Suprapubic skin (tissue), 4 donors: ENCODE measurements around the gene DAB2. TPM values are rescaled to one million over a fixed set of nuclear protein-coding genes. Genes with fewer than 3 reads are reported as not detected.

Experiments used
- DNase-seq, 2 donors: peaks; one replicate each; pipeline ENCODE4 v3.0.0-alpha.2; 2019; ENCODE audit warnings: low spot score in 2 of 2
- H3K27ac ChIP-seq: fragments of 200-600 bp; sonication (generic); one replicate; pipeline ENCODE4 v1.5.1; 2019
- H3K27me3 ChIP-seq: fragments of 200-600 bp; sonication (generic); one replicate; pipeline ENCODE4 v1.5.1; 2019
- H3K36me3 ChIP-seq: fragments of 200-600 bp; sonication (generic); one replicate; pipeline ENCODE4 v1.5.1; 2019
- H3K4me1 ChIP-seq: fragments of 200-600 bp; sonication (generic); one replicate; pipeline ENCODE4 v1.5.1; 2019
- H3K4me3 ChIP-seq: fragments of 200-600 bp; sonication (generic); one replicate; pipeline ENCODE4 v1.5.1; 2019; ENCODE audit warnings: mild to moderate bottlenecking
- H3K9me3 ChIP-seq: fragments of 200-600 bp; sonication (generic); one replicate; pipeline ENCODE4 v1.5.1; 2019
- CTCF ChIP-seq, 2 donors: fragments of 200-600 bp in 1 of 2; fragments of 450-650 bp in 1 of 2; sonication (generic) in 1 of 2; IDR thresholded peaks; one replicate each; pipeline ENCODE4 v1.5.1; 2016 to 2019; ENCODE audit warnings: antibody characterized with exemption in 2 of 2, mild to moderate bottlenecking in 1 of 2, moderate library complexity in 1 of 2
- EP300 ChIP-seq: sonication (generic); formaldehyde crosslinking; IDR thresholded peaks from one replicate; pipeline ENCODE4 v1.6.1; 2017; ENCODE audit warnings: antibody characterized with exemption
- POLR2A ChIP-seq, 2 donors: fragments of 450-650 bp; IDR thresholded peaks; one replicate each; pipeline ENCODE4 v1.6.1; 2017; ENCODE audit warnings: antibody characterized with exemption in 2 of 2, mild to moderate bottlenecking in 2 of 2, moderate library complexity in 2 of 2
- POLR2AphosphoS5 ChIP-seq, 3 donors: sonication (generic); formaldehyde crosslinking; IDR thresholded peaks; one replicate each; pipeline ENCODE4 v1.6.1; 2017; ENCODE audit warnings: antibody characterized with exemption in 3 of 3
- WGBS: methylation state at CpG from one replicate; pipeline ENCODE4 v1.1.5; 2018; 5-methylcytosine and 5-hydroxymethylcytosine counted together
- total RNA-seq, 4 donors: library from RNA; depleted of rRNA; stranded (reverse); fragments of >200 nt; gene quantifications; one replicate each; pipeline ENCODE4 v1.1.0, GENCODE V29; 2016

The DAB2 gene
- total RNA-seq, 4 donors from 2014 or later, result 7.1 to 30.6 (median 11.7) TPM

- H3K4me3 ChIP-seq, result peak overlapping the region; percentile 62
- DNase-seq, result peak; percentile 81 to 87
These were observed 4.2 kb downstream of the DAB2 start for GRCh38 chr5:39420482-39421145.

DNA sequence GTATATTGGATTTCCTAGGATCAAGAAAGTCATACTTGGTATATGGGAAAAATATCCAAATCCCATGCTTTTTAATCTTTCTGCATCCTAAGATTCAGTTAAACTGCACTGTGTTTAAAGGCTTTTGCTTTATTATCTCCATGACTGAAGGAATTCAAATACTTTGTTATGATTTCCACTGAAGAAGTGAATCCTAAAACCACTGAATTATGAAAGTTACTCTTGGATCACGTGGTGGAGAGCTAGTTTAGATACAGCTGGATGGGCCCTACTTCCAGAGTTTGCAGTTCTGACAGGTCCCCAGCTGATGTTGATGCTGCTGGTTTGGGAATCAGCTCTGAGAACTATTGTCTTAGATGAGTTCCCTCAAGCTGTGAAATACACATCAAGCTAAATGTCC, 5.0 kb downstream of the DAB2 start:
- DNase-seq, result no peak
- peaks cover 47% of the 10 kb centered on the region for H3K4me1 ChIP-seq
- TF ChIP-seq POLR2AphosphoS5 (IDR thresholded peaks at IDR 0.05), result no peak
- no peak for TF ChIP-seq CTCF (IDR thresholded peaks at IDR 0.05)
- TF ChIP-seq EP300, result no peak
- no peak for TF ChIP-seq POLR2A (IDR thresholded peaks at IDR 0.05)
- H3K9me3 ChIP-seq, result no peaks in the 10 kb centered on the region
- no peaks in the 10 kb centered on the region for H3K36me3 ChIP-seq
- H3K27ac ChIP-seq, result peak overlapping the region; percentile 91
- H3K4me3 ChIP-seq, result no peak overlapping the region
- 44% methylated on average over 1 of the region's 1 CpG for WGBS
- no peaks in the 10 kb centered on the region for H3K27me3 ChIP-seq

More at GRCh38 chr5:39420482-39421145, 4.2 kb downstream of the DAB2 start:
- H3K36me3 ChIP-seq, result no peaks in the 10 kb centered on the region
- no peaks in the 10 kb centered on the region for H3K9me3 ChIP-seq
- H3K27ac ChIP-seq, result peak overlapping the region; percentile 91
- peak in 2 of 3 donors; percentile 69 to 76 for TF ChIP-seq POLR2AphosphoS5 (IDR thresholded peaks at IDR 0.05)
- no peak for TF ChIP-seq EP300
- TF ChIP-seq POLR2A (IDR thresholded peaks at IDR 0.05), result peak in 1 of 2 donors; percentile 20
- no peak for TF ChIP-seq CTCF (IDR thresholded peaks at IDR 0.05)
- WGBS, result 45% methylated on average over 6 of the region's 6 CpGs
- H3K4me1 ChIP-seq, result peaks cover 51% of the 10 kb centered on the region
- H3K27me3 ChIP-seq, result no peaks in the 10 kb centered on the region

DNA sequence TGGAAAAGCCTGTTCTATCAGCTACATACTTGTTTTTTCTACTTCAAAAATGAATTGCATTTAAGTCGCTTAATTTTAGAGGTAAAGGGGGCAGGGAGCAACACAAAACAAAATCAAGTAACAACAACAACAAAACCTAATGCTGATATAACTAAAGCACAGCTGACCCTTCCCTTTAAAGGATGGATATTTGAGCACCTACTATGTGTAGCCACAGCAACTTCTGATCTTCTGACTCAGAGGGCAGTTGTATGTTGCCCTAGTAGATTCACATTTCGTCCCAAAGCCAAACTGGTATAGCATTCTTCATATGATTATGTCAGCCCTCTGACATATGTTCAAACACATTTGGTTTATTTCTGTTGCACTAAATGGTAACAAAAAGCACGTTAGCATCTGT, 6.8 kb downstream of the DAB2 start:
- no peak overlapping the region for H3K4me3 ChIP-seq
- TF ChIP-seq POLR2AphosphoS5 (IDR thresholded peaks at IDR 0.05), result no peak
- TF ChIP-seq EP300, result no peak
- no peak for TF ChIP-seq CTCF (IDR thresholded peaks at IDR 0.05)
- TF ChIP-seq POLR2A (IDR thresholded peaks at IDR 0.05), result no peak
- no peak overlapping the region for H3K27ac ChIP-seq
- WGBS, result 61% methylated on average over 3 of the region's 3 CpGs
- no peaks in the 10 kb centered on the region for H3K36me3 ChIP-seq
- no peaks in the 10 kb centered on the region for H3K9me3 ChIP-seq
- peaks cover 51% of the 10 kb centered on the region for H3K4me1 ChIP-seq
- no peak for DNase-seq
- no peaks in the 10 kb centered on the region for H3K27me3 ChIP-seq

DNA sequence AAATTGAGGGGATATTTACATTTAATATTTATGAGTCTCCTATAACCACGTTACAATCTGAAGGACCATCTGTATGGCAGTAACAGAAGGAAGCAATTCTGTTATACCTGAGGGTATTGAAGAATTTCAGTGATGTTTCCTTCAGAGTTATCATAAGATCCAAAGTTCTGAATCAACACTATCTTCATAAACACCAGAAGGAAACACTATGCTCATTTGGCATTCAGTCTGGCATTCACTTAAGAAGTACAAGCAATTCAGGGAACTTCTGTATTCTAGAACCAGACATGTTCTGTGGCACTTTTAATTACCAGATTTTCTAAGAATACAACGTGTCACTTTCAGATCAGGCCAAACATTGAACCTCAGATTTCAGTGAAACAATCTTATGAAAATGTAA, 9.6 kb downstream of the DAB2 start:
- Histone ChIP-seq H3K27me3 (no peaks in the 10 kb centered on the region), H3K27ac (no peak overlapping the region), H3K36me3 (no peaks in the 10 kb centered on the region), H3K9me3 (no peaks in the 10 kb centered on the region), H3K4me1 (peaks cover 61% of the 10 kb centered on the region), H3K4me3 (no peak overlapping the region)
- 33% methylated on average over 2 of the region's 2 CpGs for WGBS
- no peak for DNase-seq
- TF ChIP-seq CTCF (IDR thresholded peaks at IDR 0.05) (no peak), POLR2AphosphoS5 (IDR thresholded peaks at IDR 0.05) (no peak), EP300 (no peak), POLR2A (IDR thresholded peaks at IDR 0.05) (no peak)

- no peak for DNase-seq
- H3K36me3 ChIP-seq, result no peaks in the 10 kb centered on the region
- no peak overlapping the region for H3K27ac ChIP-seq
- no peak overlapping the region for H3K4me3 ChIP-seq
- TF ChIP-seq EP300 (no peak), POLR2A (IDR thresholded peaks at IDR 0.05) (no peak), POLR2AphosphoS5 (IDR thresholded peaks at IDR 0.05) (no peak), CTCF (IDR thresholded peaks at IDR 0.05) (no peak)
- H3K27me3 ChIP-seq, result no peaks in the 10 kb centered on the region
- peaks cover 60% of the 10 kb centered on the region for H3K4me1 ChIP-seq
- H3K9me3 ChIP-seq, result no peaks in the 10 kb centered on the region
These were observed 10.4 kb downstream of the DAB2 start for GRCh38 chr5:39414426-39414825.
